Embryonic facial prominence (tissue), 1 donor: ENCODE measurements around the gene FUT6.
A peak's percentile ranks its signal among the peaks of the same experiment; 100 is the strongest.

Source experiments
- DNase-seq: peaks from one replicate; pipeline ENCODE4 v3.0.0-alpha.2; 2016; ENCODE audit errors: extremely low spot score

FUT6 gene

GRCh38 chr19:5827891-5828660, 11.4 kb downstream of the FUT6 start:
- peak; percentile 82 for DNase-seq

GRCh38 chr19:5827342-5827890, 12.1 kb downstream of the FUT6 start:
- no peak for DNase-seq

GRCh38 chr19:5826531-5827341, 12.8 kb downstream of the FUT6 start:
- DNase-seq = no peak

- no peak for DNase-seq
These were observed 14.3 kb downstream of the FUT6 start for GRCh38 chr19:5825178-5825577.

GRCh38 chr19:5824751-5825150, 14.8 kb downstream of the FUT6 start:
- DNase-seq = no peak

GRCh38 chr19:5823579-5824281, 15.8 kb downstream of the FUT6 start:
- no peak for DNase-seq

- no peak for DNase-seq
These were observed 17.2 kb downstream of the FUT6 start for GRCh38 chr19:5822181-5822844.

- no peak for DNase-seq
These were observed 17.9 kb downstream of the FUT6 start for GRCh38 chr19:5821521-5822180.

GRCh38 chr19:5820785-5821184, 18.7 kb downstream of the FUT6 start:
- no peak for DNase-seq

GRCh38 chr19:5818594-5818993, 20.9 kb downstream of the FUT6 start:
- no peak for DNase-seq

GRCh38 chr19:5817218-5817617, 22.3 kb downstream of the FUT6 start:
- no peak for DNase-seq

GRCh38 chr19:5814852-5815246, 24.7 kb downstream of the FUT6 start:
- DNase-seq = no peak

- DNase-seq = no peak
These were observed 25.2 kb downstream of the FUT6 start for GRCh38 chr19:5814123-5814851.

- no peak for DNase-seq
These were observed 28.4 kb downstream of the FUT6 start for GRCh38 chr19:5811117-5811516.

GRCh38 chr19:5809469-5809868, 30.0 kb downstream of the FUT6 start:
- no peak for DNase-seq

- no peak for DNase-seq
These were observed 30.4 kb downstream of the FUT6 start for GRCh38 chr19:5809053-5809452.

- no peak for DNase-seq
These were observed 31.2 kb downstream of the FUT6 start for GRCh38 chr19:5808120-5808816.

- no peak for DNase-seq
These were observed 32.6 kb downstream of the FUT6 start for GRCh38 chr19:5806905-5807304.

GRCh38 chr19:5806133-5806489, 33.4 kb downstream of the FUT6 start:
- no peak for DNase-seq
